ENCODE measurements around the gene CYP2E1. TPM values are rescaled to one million over a fixed set of nuclear protein-coding genes. Genes with fewer than 3 reads are reported as not detected.

Gene CYP2E1
- total RNA-seq, 1 experiment from 2014 or later = not detected

- DNase-seq = no peak
- Mint-ChIP-seq H3K4me3 (ENCODE audit: unreplicated experiment) (no peak within 1 kb of the TSS), H3K9me3 (ENCODE audit: unreplicated experiment) (no peaks in the 10 kb centered on the region), H3K27me3 (ENCODE audit: insufficient read depth, unreplicated experiment) (no peaks in the 10 kb centered on the region), H3K4me1 (ENCODE audit: low read depth, unreplicated experiment) (no peaks in the 10 kb centered on the region), H3K36me3 (ENCODE audit: insufficient read depth, unreplicated experiment) (no peaks in the 10 kb centered on the region), H3K27ac (ENCODE audit: unreplicated experiment) (no peak within 1 kb of the TSS)
- Histone ChIP-seq H3K27me3 (replicated peaks; ENCODE audit: control insufficient read depth, insufficient read depth, low read length) (no peaks in the 10 kb centered on the region), H3K9me3 (peaks cover 3% of the 10 kb centered on the region; the same call in 1 of the 2 replicates), H3K4me1 (no peaks in the 10 kb centered on the region), H3K36me3 (ENCODE audit: control insufficient read depth, insufficient read depth, low read length) (no peaks in the 10 kb centered on the region), H3K4me3 (ENCODE audit: low read depth, low read length) (no peak within 1 kb of the TSS)
- intact Hi-C loops (cut with micrococcal nuclease; ENCODE audit: unreplicated experiment) = no loop called here
- TF ChIP-seq, protein P1, sequence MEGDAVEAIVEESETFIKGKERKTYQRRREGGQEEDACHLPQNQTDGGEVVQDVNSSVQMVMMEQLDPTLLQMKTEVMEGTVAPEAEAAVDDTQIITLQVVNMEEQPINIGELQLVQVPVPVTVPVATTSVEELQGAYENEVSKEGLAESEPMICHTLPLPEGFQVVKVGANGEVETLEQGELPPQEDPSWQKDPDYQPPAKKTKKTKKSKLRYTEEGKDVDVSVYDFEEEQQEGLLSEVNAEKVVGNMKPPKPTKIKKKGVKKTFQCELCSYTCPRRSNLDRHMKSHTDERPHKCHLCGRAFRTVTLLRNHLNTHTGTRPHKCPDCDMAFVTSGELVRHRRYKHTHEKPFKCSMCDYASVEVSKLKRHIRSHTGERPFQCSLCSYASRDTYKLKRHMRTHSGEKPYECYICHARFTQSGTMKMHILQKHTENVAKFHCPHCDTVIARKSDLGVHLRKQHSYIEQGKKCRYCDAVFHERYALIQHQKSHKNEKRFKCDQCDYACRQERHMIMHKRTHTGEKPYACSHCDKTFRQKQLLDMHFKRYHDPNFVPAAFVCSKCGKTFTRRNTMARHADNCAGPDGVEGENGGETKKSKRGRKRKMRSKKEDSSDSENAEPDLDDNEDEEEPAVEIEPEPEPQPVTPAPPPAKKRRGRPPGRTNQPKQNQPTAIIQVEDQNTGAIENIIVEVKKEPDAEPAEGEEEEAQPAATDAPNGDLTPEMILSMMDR (IDR thresholded peaks at IDR 0.05; ENCODE audit: insufficient read depth in 1 of 2, low read depth in 1 of 2, low read length in 1 of 2, severe bottlenecking in 1 of 2, unreplicated experiment in 1 of 2) = no peak
- ChIA-PET POLR2A (no interaction called here), CTCF (no interaction called here)
- BruUV-seq (replicated peaks) = no TSS peak
Observed at GRCh38 chr10:133565441-133566294, 38.5 kb downstream of the CYP2E1 start, which contains the start of gene SYCE1. Gene SYCE1 (minus strand): TSS chr10:133565583. CDS start chr10:133565529, 54 bp downstream.

DNA sequence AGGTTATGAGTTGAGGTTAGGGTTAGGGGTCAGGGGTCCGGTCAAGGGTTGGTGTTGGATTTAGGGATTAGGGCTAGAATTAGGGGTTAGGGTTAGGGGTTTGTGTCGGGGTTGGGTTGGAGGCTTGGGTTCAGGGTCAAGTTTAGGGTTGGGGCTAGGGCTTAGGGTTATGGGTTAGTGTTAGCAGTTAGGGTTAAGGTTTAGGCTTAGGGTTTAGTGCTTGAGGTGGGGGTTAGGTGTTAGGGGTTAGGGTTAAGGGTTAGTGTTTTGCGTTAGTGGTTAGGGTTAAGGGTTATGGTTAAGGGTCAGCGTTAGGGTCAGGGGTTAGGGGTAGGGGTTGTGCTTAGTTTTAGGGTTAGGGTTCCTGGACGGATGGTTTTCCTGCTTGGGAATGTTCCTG lies 40.0 kb downstream of the CYP2E1 start:
- H3K27ac Mint-ChIP-seq (ENCODE audit: unreplicated experiment) = no peak overlapping the region
- intact Hi-C loops (cut with micrococcal nuclease; ENCODE audit: unreplicated experiment) = no loop called here
- no peaks in the 10 kb centered on the region for H3K4me1 ChIP-seq
- DNase-seq = no peak
- no TSS peak for BruUV-seq (replicated peaks)
- no peaks in the 10 kb centered on the region for H3K27me3 ChIP-seq (replicated peaks; ENCODE audit: control insufficient read depth, insufficient read depth, low read length)
- no peaks in the 10 kb centered on the region for H3K36me3 ChIP-seq (ENCODE audit: control insufficient read depth, insufficient read depth, low read length)
- CTCF ChIA-PET = no interaction called here
- no peaks in the 10 kb centered on the region for H3K9me3 Mint-ChIP-seq (ENCODE audit: unreplicated experiment)
- H3K4me3 Mint-ChIP-seq (ENCODE audit: unreplicated experiment) = no peak overlapping the region
- H3K36me3 Mint-ChIP-seq (ENCODE audit: insufficient read depth, unreplicated experiment) = no peaks in the 10 kb centered on the region
- H3K27me3 Mint-ChIP-seq (ENCODE audit: insufficient read depth, unreplicated experiment) = no peaks in the 10 kb centered on the region
- TF ChIP-seq, protein P1 (IDR thresholded peaks at IDR 0.05; ENCODE audit: insufficient read depth in 1 of 2, low read depth in 1 of 2, low read length in 1 of 2, severe bottlenecking in 1 of 2, unreplicated experiment in 1 of 2) = no peak
- peaks cover 3% of the 10 kb centered on the region; the same call in 1 of the 2 replicates for H3K9me3 ChIP-seq
- H3K4me3 ChIP-seq (ENCODE audit: low read depth, low read length) = no peak overlapping the region
- POLR2A ChIA-PET = no interaction called here
- no peaks in the 10 kb centered on the region for H3K4me1 Mint-ChIP-seq (ENCODE audit: low read depth, unreplicated experiment)

DNA sequence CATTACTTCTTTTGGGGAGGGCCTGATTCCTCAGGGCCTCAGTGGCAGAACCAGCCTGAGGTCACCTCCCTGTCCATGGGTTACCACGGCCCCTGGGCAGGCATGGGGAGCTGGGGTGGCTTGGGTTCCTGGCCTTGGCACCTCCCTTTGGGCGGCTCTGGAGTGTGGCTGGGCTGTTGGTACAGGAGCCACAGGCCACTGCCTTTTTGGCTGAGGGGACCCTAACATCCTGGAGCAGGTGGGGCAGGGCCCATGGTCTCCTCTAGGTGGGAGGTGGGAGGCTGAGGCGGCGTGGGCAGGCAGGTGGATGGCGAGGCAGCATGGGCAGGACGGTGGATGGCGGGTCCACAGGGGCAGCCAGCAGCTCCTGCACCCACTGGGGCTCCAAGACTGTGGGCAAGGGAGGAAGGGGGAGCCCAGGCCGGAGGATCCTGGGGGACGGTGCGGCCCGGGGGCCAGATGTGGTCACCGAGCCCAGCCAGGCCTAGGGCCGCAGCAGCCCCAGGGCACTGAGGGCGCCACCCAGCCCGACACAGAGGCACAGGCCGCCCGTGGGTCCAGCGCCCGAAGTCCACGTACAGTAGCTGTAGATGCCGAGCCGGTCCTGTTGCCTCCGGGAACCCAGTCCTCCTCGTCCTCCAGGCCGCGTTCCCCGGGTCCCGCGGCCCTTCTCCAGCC lies 40.6 kb downstream of the CYP2E1 start:
- ChIA-PET POLR2A (no interaction called here), CTCF (no interaction called here)
- Mint-ChIP-seq H3K9me3 (ENCODE audit: unreplicated experiment) (peaks cover 3% of the 10 kb centered on the region), H3K27ac (ENCODE audit: unreplicated experiment) (no peak overlapping the region), H3K36me3 (ENCODE audit: insufficient read depth, unreplicated experiment) (no peaks in the 10 kb centered on the region), H3K4me3 (ENCODE audit: unreplicated experiment) (no peak overlapping the region), H3K4me1 (ENCODE audit: low read depth, unreplicated experiment) (no peaks in the 10 kb centered on the region), H3K27me3 (ENCODE audit: insufficient read depth, unreplicated experiment) (no peaks in the 10 kb centered on the region)
- BruUV-seq (replicated peaks) = no TSS peak
- TF ChIP-seq, protein P1 (IDR thresholded peaks at IDR 0.05; ENCODE audit: insufficient read depth in 1 of 2, low read depth in 1 of 2, low read length in 1 of 2, severe bottlenecking in 1 of 2, unreplicated experiment in 1 of 2) = no peak
- intact Hi-C loops (cut with micrococcal nuclease; ENCODE audit: unreplicated experiment) = no loop called here
- no peak overlapping the region for H3K4me3 ChIP-seq (ENCODE audit: low read depth, low read length)
- no peaks in the 10 kb centered on the region for H3K27me3 ChIP-seq (replicated peaks; ENCODE audit: control insufficient read depth, insufficient read depth, low read length)
- H3K9me3 ChIP-seq = peaks cover 3% of the 10 kb centered on the region
- DNase-seq = no peak
- no peaks in the 10 kb centered on the region for H3K4me1 ChIP-seq
- no peaks in the 10 kb centered on the region for H3K36me3 ChIP-seq (ENCODE audit: control insufficient read depth, insufficient read depth, low read length)

Measured in Caco-2 (cell line).